ENCODE data around the gene PRRG2.
A peak's percentile ranks its signal among the peaks of the same experiment; 100 is the strongest.

Gene PRRG2

DNA sequence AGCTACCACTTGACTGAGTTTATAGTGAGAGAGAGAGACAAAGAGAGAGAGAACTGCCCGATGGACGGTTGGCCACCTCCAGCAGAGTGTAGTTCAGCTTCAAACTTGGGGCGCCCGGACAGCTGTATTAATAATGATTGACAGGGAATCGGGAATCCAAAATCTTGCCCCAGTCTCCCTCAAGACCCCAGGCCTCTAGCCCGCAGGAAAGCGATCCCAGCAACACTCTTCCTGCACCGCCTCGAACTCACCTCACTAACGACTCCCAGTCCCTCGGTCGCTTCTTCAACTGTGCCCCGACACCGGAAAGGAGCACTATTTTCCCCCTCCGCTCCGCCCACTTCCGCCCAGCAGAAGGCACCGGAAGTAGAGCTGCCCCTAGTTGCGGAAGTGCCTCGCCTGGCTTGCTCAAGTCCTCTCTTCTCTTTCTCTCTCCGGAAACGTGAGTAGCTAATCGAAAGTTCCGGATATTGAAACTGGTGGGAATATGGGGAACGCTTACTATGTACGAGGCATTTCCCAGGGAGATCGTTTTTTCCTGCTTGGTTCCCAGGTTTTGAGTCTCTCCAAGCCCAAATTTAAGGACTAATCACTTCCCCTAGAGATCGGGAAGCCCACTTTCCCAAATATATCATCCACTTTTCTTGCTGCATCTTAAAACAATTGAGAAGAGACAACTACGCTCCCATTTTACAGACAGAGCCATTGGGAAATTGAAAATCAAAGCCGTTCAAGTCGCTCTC is 681 bp upstream of the PRRG2 start, which contains the start of gene NOSIP (continued):
- TF ChIP-seq, protein P1, sequence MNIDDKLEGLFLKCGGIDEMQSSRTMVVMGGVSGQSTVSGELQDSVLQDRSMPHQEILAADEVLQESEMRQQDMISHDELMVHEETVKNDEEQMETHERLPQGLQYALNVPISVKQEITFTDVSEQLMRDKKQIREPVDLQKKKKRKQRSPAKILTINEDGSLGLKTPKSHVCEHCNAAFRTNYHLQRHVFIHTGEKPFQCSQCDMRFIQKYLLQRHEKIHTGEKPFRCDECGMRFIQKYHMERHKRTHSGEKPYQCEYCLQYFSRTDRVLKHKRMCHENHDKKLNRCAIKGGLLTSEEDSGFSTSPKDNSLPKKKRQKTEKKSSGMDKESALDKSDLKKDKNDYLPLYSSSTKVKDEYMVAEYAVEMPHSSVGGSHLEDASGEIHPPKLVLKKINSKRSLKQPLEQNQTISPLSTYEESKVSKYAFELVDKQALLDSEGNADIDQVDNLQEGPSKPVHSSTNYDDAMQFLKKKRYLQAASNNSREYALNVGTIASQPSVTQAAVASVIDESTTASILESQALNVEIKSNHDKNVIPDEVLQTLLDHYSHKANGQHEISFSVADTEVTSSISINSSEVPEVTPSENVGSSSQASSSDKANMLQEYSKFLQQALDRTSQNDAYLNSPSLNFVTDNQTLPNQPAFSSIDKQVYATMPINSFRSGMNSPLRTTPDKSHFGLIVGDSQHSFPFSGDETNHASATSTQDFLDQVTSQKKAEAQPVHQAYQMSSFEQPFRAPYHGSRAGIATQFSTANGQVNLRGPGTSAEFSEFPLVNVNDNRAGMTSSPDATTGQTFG (tag by site-specific recombination; IDR thresholded peaks at IDR 0.05; ENCODE audit: borderline replicate concordance) = peak; percentile 85; the same call in 1 of the 2 replicates
- TF ChIP-seq ZNF785 (tag by site-specific recombination; IDR thresholded peaks at IDR 0.05) (0 out of 2 replicates have a peak, but pooled peaks have one; percentile 34), ZNF266 (tag by site-specific recombination; IDR thresholded peaks at IDR 0.05; ENCODE audit: low read depth) (no peak), ZNF768 (tag by site-specific recombination; IDR thresholded peaks at IDR 0.05) (no peak), ZNF2 (tag by site-specific recombination; IDR thresholded peaks at IDR 0.05) (peak; percentile 81)
- TF ChIP-seq, protein P2, sequence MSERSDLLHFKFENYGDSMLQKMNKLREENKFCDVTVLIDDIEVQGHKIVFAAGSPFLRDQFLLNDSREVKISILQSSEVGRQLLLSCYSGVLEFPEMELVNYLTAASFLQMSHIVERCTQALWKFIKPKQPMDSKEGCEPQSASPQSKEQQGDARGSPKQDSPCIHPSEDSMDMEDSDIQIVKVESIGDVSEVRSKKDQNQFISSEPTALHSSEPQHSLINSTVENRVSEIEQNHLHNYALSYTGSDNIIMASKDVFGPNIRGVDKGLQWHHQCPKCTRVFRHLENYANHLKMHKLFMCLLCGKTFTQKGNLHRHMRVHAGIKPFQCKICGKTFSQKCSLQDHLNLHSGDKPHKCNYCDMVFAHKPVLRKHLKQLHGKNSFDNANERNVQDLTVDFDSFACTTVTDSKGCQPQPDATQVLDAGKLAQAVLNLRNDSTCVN (tag by site-specific recombination; optimal IDR thresholded peaks at IDR 0.05) = no peak
- TF ChIP-seq, protein P3, sequence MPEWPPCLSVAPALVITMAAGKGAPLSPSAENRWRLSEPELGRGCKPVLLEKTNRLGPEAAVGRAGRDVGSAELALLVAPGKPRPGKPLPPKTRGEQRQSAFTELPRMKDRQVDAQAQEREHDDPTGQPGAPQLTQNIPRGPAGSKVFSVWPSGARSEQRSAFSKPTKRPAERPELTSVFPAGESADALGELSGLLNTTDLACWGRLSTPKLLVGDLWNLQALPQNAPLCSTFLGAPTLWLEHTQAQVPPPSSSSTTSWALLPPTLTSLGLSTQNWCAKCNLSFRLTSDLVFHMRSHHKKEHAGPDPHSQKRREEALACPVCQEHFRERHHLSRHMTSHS (tag by site-specific recombination; IDR thresholded peaks at IDR 0.05) = no peak

GRCh38 chr19:49583239-49583638 is 2.1 kb downstream of the PRRG2 start:
- no peak for TF ChIP-seq KLF9 (tag by site-specific recombination; IDR thresholded peaks at IDR 0.05; ENCODE audit: low read depth)
- TF ChIP-seq, protein P4, sequence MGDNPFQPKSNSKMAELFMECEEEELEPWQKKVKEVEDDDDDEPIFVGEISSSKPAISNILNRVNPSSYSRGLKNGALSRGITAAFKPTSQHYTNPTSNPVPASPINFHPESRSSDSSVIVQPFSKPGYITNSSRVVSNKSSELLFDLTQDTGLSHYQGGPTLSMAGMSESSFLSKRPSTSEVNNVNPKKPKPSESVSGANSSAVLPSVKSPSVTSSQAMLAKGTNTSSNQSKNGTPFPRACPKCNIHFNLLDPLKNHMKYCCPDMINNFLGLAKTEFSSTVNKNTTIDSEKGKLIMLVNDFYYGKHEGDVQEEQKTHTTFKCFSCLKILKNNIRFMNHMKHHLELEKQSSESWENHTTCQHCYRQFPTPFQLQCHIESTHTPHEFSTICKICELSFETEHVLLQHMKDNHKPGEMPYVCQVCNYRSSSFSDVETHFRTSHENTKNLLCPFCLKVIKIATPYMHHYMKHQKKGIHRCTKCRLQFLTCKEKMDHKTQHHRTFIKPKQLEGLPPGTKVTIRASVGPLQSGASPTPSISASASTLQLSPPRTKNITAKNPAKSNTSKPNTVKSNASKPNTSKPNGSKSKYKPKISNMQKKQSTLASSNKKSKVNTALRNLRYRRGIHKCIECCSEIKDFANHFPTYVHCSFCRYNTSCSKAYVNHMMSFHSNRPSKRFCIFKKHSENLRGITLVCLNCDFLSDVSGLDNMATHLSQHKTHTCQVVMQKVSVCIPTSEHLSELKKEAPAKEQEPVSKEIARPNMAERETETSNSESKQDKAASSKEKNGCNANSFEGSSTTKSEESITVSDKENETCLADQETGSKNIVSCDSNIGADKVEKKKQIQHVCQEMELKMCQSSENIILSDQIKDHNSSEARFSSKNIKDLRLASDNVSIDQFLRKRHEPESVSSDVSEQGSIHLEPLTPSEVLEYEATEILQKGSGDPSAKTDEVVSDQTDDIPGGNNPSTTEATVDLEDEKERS (tag by site-specific recombination; IDR thresholded peaks at IDR 0.05) = no peak
- TF ChIP-seq HOXD13 (CRISPR knock-in tag; IDR thresholded peaks at IDR 0.05; ENCODE audit: borderline replicate concordance) = no peak
- no peak for TF ChIP-seq ZFP41 (tag by site-specific recombination; IDR thresholded peaks at IDR 0.05; ENCODE audit: borderline replicate concordance)
- TF ChIP-seq ZNF391 (tag by site-specific recombination; IDR thresholded peaks at IDR 0.05; ENCODE audit: borderline replicate concordance, low read depth) = no peak
- TF ChIP-seq MYNN (tag by site-specific recombination; IDR thresholded peaks at IDR 0.05; ENCODE audit: borderline replicate concordance) = no peak
- no peak for TF ChIP-seq ZSCAN30 (tag by site-specific recombination; IDR thresholded peaks at IDR 0.05)
- peak; percentile 66 for TF ChIP-seq PRDM10 (tag by site-specific recombination; IDR thresholded peaks at IDR 0.05)
- TF ChIP-seq ZNF311 (tag by site-specific recombination; IDR thresholded peaks at IDR 0.05; ENCODE audit: borderline replicate concordance) = no peak
- TF ChIP-seq, protein P5, sequence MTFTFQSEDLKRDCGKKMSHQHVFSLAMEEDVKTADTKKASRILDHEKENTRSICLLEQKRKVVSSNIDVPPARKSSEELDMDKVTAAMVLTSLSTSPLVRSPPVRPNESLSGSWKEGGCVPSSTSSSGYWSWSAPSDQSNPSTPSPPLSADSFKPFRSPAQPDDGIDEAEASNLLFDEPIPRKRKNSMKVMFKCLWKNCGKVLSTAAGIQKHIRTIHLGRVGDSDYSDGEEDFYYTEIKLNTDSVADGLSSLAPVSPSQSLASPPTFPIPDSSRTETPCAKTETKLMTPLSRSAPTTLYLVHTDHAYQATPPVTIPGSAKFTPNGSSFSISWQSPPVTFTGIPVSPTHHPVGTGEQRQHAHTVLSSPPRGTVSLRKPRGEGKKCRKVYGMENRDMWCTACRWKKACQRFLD (tag by site-specific recombination; IDR thresholded peaks at IDR 0.05) = no peak
- peak; percentile 91 for TF ChIP-seq ZBTB20 (tag by site-specific recombination; IDR thresholded peaks at IDR 0.05)
- ChIA-PET POLR2A (interaction anchor here (0.5 to 1.0 kb wide), 2 partner anchors 34 to 58 kb away, joined by 4 to 5 read pairs; no protein-coding TSS in a partner anchor), CTCF (interaction anchor here (1.1 kb wide), 1 partner anchor 98 kb away, joined by 10 read pairs; no protein-coding TSS in a partner anchor)
- Histone ChIP-seq H3K4me3 (ENCODE audit: low read depth, low read length) (no peak overlapping the region), H3K4me1 (ENCODE audit: control insufficient read depth, insufficient read depth, low read length) (peaks cover 9% of the 10 kb centered on the region), H3K36me3 (ENCODE audit: control insufficient read depth in 2 of 2, insufficient read depth in 1 of 2, low read length in 2 of 2) (peaks cover 0 to 1% of the 10 kb centered on the region in 2 experiments; a peak in 2 of 3 replicates), H3K27ac (ENCODE audit: extremely low read depth, low read depth, low read length) (no peak overlapping the region), H3K9me3 (ENCODE audit: control insufficient read depth, insufficient read depth, low read depth, low read length) (no peaks in the 10 kb centered on the region)

Data from HEK293 (cell line).